H1 (cell line): ENCODE results near the gene GABPB1. TPM values are rescaled to one million over a fixed set of nuclear protein-coding genes. Genes with fewer than 3 reads are reported as not detected.

Source experiments
- ASH2L ChIP-seq: fragments of 200-600, 300-600 bp; sonication (generic); IDR thresholded peaks from one replicate; pipeline ENCODE4 v1.7.1; 2017; ENCODE audit warnings: low read length
- EP300 ChIP-seq, 2 experiments: IDR thresholded peaks; 1 replicate in 1 of 2; 2 replicates in 1 of 2; pipeline ENCODE4 v1.6.1; 2011 to 2012; ENCODE audit warnings: low read depth in 2 of 2, low read length in 2 of 2, mild to moderate bottlenecking in 2 of 2, borderline replicate concordance in 1 of 2, inconsistent platforms in 1 of 2, moderate library complexity in 1 of 2
- NANOG ChIP-seq: IDR thresholded peaks from 2 replicates; pipeline ENCODE4 v1.6.1; 2011; ENCODE audit warnings: low read length, low read depth, mild to moderate bottlenecking, inconsistent platforms; ENCODE audit not compliant: insufficient read depth, poor library complexity, severe bottlenecking
- POLR2A ChIP-seq, 2 experiments: IDR thresholded peaks; 1 replicate in 1 of 2; 2 replicates in 1 of 2; pipeline ENCODE4 v1.6.1; 2011; ENCODE audit warnings: low read depth in 2 of 2, low read length in 2 of 2, mild to moderate bottlenecking in 2 of 2; ENCODE audit errors: control extremely low read depth in 1 of 2
- RAD21 ChIP-seq, 2 experiments: IDR thresholded peaks in 1 of 2; conservative IDR thresholded peaks in 1 of 2; 2 replicates each; pipeline ENCODE4 v1.6.1; 2011; ENCODE audit warnings: low read depth in 2 of 2, low read length in 2 of 2, improper control_type of control experiment in 1 of 2, inconsistent platforms in 1 of 2, mild to moderate bottlenecking in 1 of 2, moderate library complexity in 1 of 2
- SAP30 ChIP-seq: fragments of 300-600 bp; sonication (generic); IDR thresholded peaks from 2 replicates; pipeline ENCODE4 v1.7.1; 2012; ENCODE audit warnings: low read length, moderate library complexity, mild to moderate bottlenecking, inconsistent platforms; ENCODE audit not compliant: insufficient read depth, insufficient replicate concordance
- SIN3A ChIP-seq, 2 experiments: IDR thresholded peaks in 1 of 2; conservative IDR thresholded peaks in 1 of 2; 2 replicates each; pipeline ENCODE4 v1.6.1; 2011 to 2012; ENCODE audit warnings: low read length in 2 of 2, improper control_type of control experiment in 1 of 2, low read depth in 1 of 2, mild to moderate bottlenecking in 1 of 2
- YY1 ChIP-seq: IDR thresholded peaks from 2 replicates; pipeline ENCODE4 v1.6.1; 2011; ENCODE audit warnings: low read depth, mild to moderate bottlenecking, low read length
- ZNF274 ChIP-seq: IDR thresholded peaks from 2 replicates; pipeline ENCODE4 v1.7.0; 2012; ENCODE audit warnings: low read length, borderline replicate concordance; ENCODE audit errors: extremely low read depth
- polyA plus RNA-seq, 7 experiments: library from polyadenylated mRNA; depleted of rRNA in 3 of 7; stranded (reverse) in 5 of 7; unstranded in 2 of 7; fragments of >200 nt in 5 of 7; fragments of 200-250 nt in 2 of 7; gene quantifications; 1 replicate in 5 of 7; 2 replicates in 1 of 7; 4 replicates in 1 of 7; pipeline versions ENCODE4 v1.2.1 to v1.2.3, GENCODE V29; 2011 to 2013; ENCODE audit warnings: missing spikeins in 2 of 7, mixed read lengths in 2 of 7
- total RNA-seq: library from RNA; stranded (reverse); fragmentation: NEBNext Ultra II Directional; extraction: Animal tissue kit (Norgen Biotek cat#: 25700); gene quantifications from 2 replicates; pipeline ENCODE4 v1.2.1, GENCODE V29; 2021
- TF ChIP-seq, protein P1 (sequence below): fragments of 300-600 bp; sonication (generic); IDR thresholded peaks from 2 replicates; pipeline ENCODE4 v1.7.1; 2012; ENCODE audit warnings: low read length, moderate library complexity, mild to moderate bottlenecking, inconsistent platforms; ENCODE audit not compliant: insufficient replicate concordance

Gene GABPB1
- total and polyA plus RNA-seq, 2 of the 8 experiments (the other 6 are each of a cell fraction or from before 2014, with no cell fraction given): 24.5 to 32.3 TPM

DNA sequence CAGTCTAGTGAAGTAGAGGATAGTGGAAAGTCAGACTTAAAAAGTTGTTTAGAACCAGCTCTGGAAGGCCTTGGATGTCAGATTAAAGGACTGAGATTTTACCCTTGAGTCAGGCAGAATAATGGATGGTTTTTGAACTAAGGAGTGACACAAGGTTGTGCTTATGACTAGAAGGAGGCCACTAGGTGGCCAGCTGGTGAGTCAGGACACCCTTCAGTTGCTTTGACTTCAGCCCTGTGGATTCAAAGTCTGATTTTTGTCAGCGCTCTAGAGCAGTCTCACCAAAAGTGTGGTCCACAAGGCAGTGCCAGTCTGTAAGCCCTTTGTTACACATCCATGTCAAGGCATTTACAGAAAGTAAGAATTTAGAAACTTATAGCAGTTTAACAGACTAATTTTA lies 3.8 kb upstream of the GABPB1 start (continued):
- TF ChIP-seq, protein P1, sequence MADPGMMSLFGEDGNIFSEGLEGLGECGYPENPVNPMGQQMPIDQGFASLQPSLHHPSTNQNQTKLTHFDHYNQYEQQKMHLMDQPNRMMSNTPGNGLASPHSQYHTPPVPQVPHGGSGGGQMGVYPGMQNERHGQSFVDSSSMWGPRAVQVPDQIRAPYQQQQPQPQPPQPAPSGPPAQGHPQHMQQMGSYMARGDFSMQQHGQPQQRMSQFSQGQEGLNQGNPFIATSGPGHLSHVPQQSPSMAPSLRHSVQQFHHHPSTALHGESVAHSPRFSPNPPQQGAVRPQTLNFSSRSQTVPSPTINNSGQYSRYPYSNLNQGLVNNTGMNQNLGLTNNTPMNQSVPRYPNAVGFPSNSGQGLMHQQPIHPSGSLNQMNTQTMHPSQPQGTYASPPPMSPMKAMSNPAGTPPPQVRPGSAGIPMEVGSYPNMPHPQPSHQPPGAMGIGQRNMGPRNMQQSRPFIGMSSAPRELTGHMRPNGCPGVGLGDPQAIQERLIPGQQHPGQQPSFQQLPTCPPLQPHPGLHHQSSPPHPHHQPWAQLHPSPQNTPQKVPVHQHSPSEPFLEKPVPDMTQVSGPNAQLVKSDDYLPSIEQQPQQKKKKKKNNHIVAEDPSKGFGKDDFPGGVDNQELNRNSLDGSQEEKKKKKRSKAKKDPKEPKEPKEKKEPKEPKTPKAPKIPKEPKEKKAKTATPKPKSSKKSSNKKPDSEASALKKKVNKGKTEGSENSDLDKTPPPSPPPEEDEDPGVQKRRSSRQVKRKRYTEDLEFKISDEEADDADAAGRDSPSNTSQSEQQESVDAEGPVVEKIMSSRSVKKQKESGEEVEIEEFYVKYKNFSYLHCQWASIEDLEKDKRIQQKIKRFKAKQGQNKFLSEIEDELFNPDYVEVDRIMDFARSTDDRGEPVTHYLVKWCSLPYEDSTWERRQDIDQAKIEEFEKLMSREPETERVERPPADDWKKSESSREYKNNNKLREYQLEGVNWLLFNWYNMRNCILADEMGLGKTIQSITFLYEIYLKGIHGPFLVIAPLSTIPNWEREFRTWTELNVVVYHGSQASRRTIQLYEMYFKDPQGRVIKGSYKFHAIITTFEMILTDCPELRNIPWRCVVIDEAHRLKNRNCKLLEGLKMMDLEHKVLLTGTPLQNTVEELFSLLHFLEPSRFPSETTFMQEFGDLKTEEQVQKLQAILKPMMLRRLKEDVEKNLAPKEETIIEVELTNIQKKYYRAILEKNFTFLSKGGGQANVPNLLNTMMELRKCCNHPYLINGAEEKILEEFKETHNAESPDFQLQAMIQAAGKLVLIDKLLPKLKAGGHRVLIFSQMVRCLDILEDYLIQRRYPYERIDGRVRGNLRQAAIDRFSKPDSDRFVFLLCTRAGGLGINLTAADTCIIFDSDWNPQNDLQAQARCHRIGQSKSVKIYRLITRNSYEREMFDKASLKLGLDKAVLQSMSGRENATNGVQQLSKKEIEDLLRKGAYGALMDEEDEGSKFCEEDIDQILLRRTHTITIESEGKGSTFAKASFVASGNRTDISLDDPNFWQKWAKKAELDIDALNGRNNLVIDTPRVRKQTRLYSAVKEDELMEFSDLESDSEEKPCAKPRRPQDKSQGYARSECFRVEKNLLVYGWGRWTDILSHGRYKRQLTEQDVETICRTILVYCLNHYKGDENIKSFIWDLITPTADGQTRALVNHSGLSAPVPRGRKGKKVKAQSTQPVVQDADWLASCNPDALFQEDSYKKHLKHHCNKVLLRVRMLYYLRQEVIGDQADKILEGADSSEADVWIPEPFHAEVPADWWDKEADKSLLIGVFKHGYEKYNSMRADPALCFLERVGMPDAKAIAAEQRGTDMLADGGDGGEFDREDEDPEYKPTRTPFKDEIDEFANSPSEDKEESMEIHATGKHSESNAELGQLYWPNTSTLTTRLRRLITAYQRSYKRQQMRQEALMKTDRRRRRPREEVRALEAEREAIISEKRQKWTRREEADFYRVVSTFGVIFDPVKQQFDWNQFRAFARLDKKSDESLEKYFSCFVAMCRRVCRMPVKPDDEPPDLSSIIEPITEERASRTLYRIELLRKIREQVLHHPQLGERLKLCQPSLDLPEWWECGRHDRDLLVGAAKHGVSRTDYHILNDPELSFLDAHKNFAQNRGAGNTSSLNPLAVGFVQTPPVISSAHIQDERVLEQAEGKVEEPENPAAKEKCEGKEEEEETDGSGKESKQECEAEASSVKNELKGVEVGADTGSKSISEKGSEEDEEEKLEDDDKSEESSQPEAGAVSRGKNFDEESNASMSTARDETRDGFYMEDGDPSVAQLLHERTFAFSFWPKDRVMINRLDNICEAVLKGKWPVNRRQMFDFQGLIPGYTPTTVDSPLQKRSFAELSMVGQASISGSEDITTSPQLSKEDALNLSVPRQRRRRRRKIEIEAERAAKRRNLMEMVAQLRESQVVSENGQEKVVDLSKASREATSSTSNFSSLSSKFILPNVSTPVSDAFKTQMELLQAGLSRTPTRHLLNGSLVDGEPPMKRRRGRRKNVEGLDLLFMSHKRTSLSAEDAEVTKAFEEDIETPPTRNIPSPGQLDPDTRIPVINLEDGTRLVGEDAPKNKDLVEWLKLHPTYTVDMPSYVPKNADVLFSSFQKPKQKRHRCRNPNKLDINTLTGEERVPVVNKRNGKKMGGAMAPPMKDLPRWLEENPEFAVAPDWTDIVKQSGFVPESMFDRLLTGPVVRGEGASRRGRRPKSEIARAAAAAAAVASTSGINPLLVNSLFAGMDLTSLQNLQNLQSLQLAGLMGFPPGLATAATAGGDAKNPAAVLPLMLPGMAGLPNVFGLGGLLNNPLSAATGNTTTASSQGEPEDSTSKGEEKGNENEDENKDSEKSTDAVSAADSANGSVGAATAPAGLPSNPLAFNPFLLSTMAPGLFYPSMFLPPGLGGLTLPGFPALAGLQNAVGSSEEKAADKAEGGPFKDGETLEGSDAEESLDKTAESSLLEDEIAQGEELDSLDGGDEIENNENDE: no peak
- TF ChIP-seq EP300 (IDR thresholded peaks at IDR 0.05; ENCODE audit: borderline replicate concordance in 1 of 2, low read depth in 2 of 2, low read length in 2 of 2) (no peak), NANOG (no peak), SIN3A (conservative IDR thresholded peaks at IDR 0.05 in 1 of 2, IDR thresholded peaks at IDR 0.05 in 1 of 2; ENCODE audit: low read depth in 1 of 2, low read length in 2 of 2) (0 out of 4 replicates have a peak, but pooled peaks of 1 of the 2 experiments have one; percentile 33), RAD21 (IDR thresholded peaks at IDR 0.05 in 1 of 2, conservative IDR thresholded peaks at IDR 0.05 in 1 of 2; ENCODE audit: low read depth in 2 of 2, low read length in 2 of 2) (peak; percentile 15 to 43; a peak in 3 of 4 replicates), ZNF274 (no peak), YY1 (no peak), SAP30 (no peak), POLR2A (IDR thresholded peaks at IDR 0.05; ENCODE audit: control extremely low read depth in 1 of 2, low read depth in 2 of 2, low read length in 2 of 2) (peak in 1 of 2 experiments; percentile 58; a peak in 2 of 3 replicates), ASH2L (no peak)
